Activated naive CD4-positive, alpha-beta T cell treated with anti-CD3 and anti-CD28 coated beads, Interleukin-2, amount 50 U/mL, for 72 hours (primary cell): Measurements from ENCODE around the gene SOS2. TPM values are rescaled to one million over a fixed set of nuclear protein-coding genes. Genes with fewer than 3 reads are reported as not detected.

Source experiments
- ATAC-seq, 2 donors: fragments of 150-1000 bp; cut with Tn5 transposase; 2 replicates each; pipeline ENCODE4 v1.10.0; 2021; ENCODE audit warnings: mild to moderate bottlenecking in 2 of 2, moderate library complexity in 2 of 2
- DNase-seq, 2 donors: peaks; one replicate each; pipeline ENCODE4 v3.0.0; 2021 to 2022; ENCODE audit warnings: low spot score in 2 of 2
- H3K27ac Mint-ChIP-seq, 2 donors: one replicate each; pipeline ENCODE4 v1.8.0; 2022; ENCODE audit warnings: mild to moderate bottlenecking in 2 of 2, mixed read lengths in 2 of 2
- H3K36me3 Mint-ChIP-seq, 2 donors: one replicate each; pipeline ENCODE4 v1.8.0; 2022; ENCODE audit warnings: mixed read lengths in 2 of 2
- H3K9me3 Mint-ChIP-seq, 2 donors: one replicate each; pipeline ENCODE4 v1.8.0; 2022; ENCODE audit warnings: mixed read lengths in 2 of 2
- total RNA-seq, 2 donors: library from RNA; stranded (reverse); gene quantifications; one replicate each; pipeline ENCODE4 v1.2.3, GENCODE V29; 2022

The SOS2 gene
- 10 to 100 TPM; 22.5 to 33.1 TPM for total RNA-seq

- Mint-ChIP-seq H3K9me3 (peaks cover 0 to 4% of the 10 kb centered on the region in 2 donors), H3K27ac (peak within 1 kb of the TSS; percentile 95), H3K36me3 (peaks cover 7 to 24% of the 10 kb centered on the region in 2 donors)
- ATAC-seq (peak; percentile 80 to 87), DNase-seq (peak; percentile 78 to 82)
These were observed at the start of gene SOS2 for GRCh38 chr14:50231475-50232275. TSS of gene SOS2 (minus strand) at chr14:50231578. CDS start at chr14:50231283, 295 bp downstream.

- Mint-ChIP-seq H3K36me3 (peaks cover 0 to 7% of the 10 kb centered on the region in 2 donors), H3K27ac (no peak overlapping the region), H3K9me3 (no peaks in the 10 kb centered on the region)
- no peak for ATAC-seq
- no peak for DNase-seq
These were observed 41.1 kb upstream of the SOS2 start for GRCh38 chr14:50272498-50272897.

GRCh38 chr14:50270932-50271331 lies 39.6 kb upstream of the SOS2 start:
- no peak for ATAC-seq
- DNase-seq: no peak
- Mint-ChIP-seq H3K27ac (no peak overlapping the region), H3K9me3 (no peaks in the 10 kb centered on the region), H3K36me3 (no peaks in the 10 kb centered on the region)

- Mint-ChIP-seq H3K9me3 (no peaks in the 10 kb centered on the region), H3K27ac (no peak overlapping the region), H3K36me3 (no peaks in the 10 kb centered on the region)
- DNase-seq: no peak
- ATAC-seq: no peak
These were observed 33.7 kb upstream of the SOS2 start for GRCh38 chr14:50265029-50265428.

- ATAC-seq: no peak
These were observed 31.9 kb upstream of the SOS2 start for GRCh38 chr14:50263321-50263720.

GRCh38 chr14:50262865-50263264 lies 31.5 kb upstream of the SOS2 start:
- no peaks in the 10 kb centered on the region for H3K36me3 Mint-ChIP-seq
- no peak for DNase-seq
- no peaks in the 10 kb centered on the region for H3K9me3 Mint-ChIP-seq
- peak overlapping the region in 1 of 2 donors; percentile 30 for H3K27ac Mint-ChIP-seq
- no peak for ATAC-seq

More at GRCh38 chr14:50263321-50263720, 31.9 kb upstream of the SOS2 start:
- Mint-ChIP-seq H3K27ac (peak overlapping the region in 1 of 2 donors; percentile 30), H3K9me3 (no peaks in the 10 kb centered on the region), H3K36me3 (no peaks in the 10 kb centered on the region)
- no peak for DNase-seq

GRCh38 chr14:50260511-50260910 lies 29.1 kb upstream of the SOS2 start:
- H3K9me3 Mint-ChIP-seq: no peaks in the 10 kb centered on the region
- ATAC-seq: no peak
- DNase-seq: no peak
- H3K36me3 Mint-ChIP-seq: no peaks in the 10 kb centered on the region
- H3K27ac Mint-ChIP-seq: no peak overlapping the region

GRCh38 chr14:50260072-50260471 lies 28.7 kb upstream of the SOS2 start:
- DNase-seq (no peak), ATAC-seq (no peak)
- Mint-ChIP-seq H3K27ac (no peak overlapping the region), H3K9me3 (no peaks in the 10 kb centered on the region), H3K36me3 (no peaks in the 10 kb centered on the region)

GRCh38 chr14:50257732-50258131 lies 26.4 kb upstream of the SOS2 start:
- ATAC-seq (no peak), DNase-seq (no peak)
- peaks cover 0 to 3% of the 10 kb centered on the region in 2 donors for H3K9me3 Mint-ChIP-seq
- H3K27ac Mint-ChIP-seq: no peak overlapping the region
- peaks cover 9 to 11% of the 10 kb centered on the region in 2 donors for H3K36me3 Mint-ChIP-seq

GRCh38 chr14:50254248-50254647 lies 22.9 kb upstream of the SOS2 start:
- H3K9me3 Mint-ChIP-seq: peaks cover 0 to 3% of the 10 kb centered on the region in 2 donors
- ATAC-seq (no peak), DNase-seq (no peak)
- no peak overlapping the region for H3K27ac Mint-ChIP-seq
- H3K36me3 Mint-ChIP-seq: peaks cover 10 to 17% of the 10 kb centered on the region in 2 donors

GRCh38 chr14:50249136-50249775 lies 17.9 kb upstream of the SOS2 start:
- no peak for ATAC-seq
- Mint-ChIP-seq H3K36me3 (peaks cover 10 to 17% of the 10 kb centered on the region in 2 donors), H3K27ac (peak overlapping the region in 1 of 2 donors; percentile 39), H3K9me3 (peaks cover 0 to 3% of the 10 kb centered on the region in 2 donors)
- DNase-seq: no peak

- ATAC-seq: no peak
- no peaks in the 10 kb centered on the region for H3K9me3 Mint-ChIP-seq
These were observed 15.9 kb upstream of the SOS2 start for GRCh38 chr14:50247245-50247644.

GRCh38 chr14:50242566-50243310 lies 11.4 kb upstream of the SOS2 start:
- no peaks in the 10 kb centered on the region for H3K9me3 Mint-ChIP-seq
- H3K36me3 Mint-ChIP-seq: no peaks in the 10 kb centered on the region
- no peak for DNase-seq
- no peak overlapping the region for H3K27ac Mint-ChIP-seq
- no peak for ATAC-seq

More at GRCh38 chr14:50247245-50247644, 15.9 kb upstream of the SOS2 start:
- no peak overlapping the region for H3K27ac Mint-ChIP-seq
- H3K36me3 Mint-ChIP-seq: peaks cover 0 to 1% of the 10 kb centered on the region in 2 donors
- DNase-seq: no peak

- DNase-seq (no peak), ATAC-seq (no peak)
- Mint-ChIP-seq H3K36me3 (no peaks in the 10 kb centered on the region), H3K9me3 (no peaks in the 10 kb centered on the region), H3K27ac (no peak overlapping the region)
These were observed 10.7 kb upstream of the SOS2 start for GRCh38 chr14:50242096-50242495.

GRCh38 chr14:50237427-50237826 lies 6.0 kb upstream of the SOS2 start:
- no peak for DNase-seq
- ATAC-seq: no peak
- H3K36me3 Mint-ChIP-seq: peaks cover 0 to 16% of the 10 kb centered on the region in 2 donors
- peaks cover 0 to 4% of the 10 kb centered on the region in 2 donors for H3K9me3 Mint-ChIP-seq
- no peak overlapping the region for H3K27ac Mint-ChIP-seq

GRCh38 chr14:50233951-50234250 lies 2.5 kb upstream of the SOS2 start:
- Mint-ChIP-seq H3K27ac (peak overlapping the region; percentile 90 to 95), H3K36me3 (peaks cover 7 to 17% of the 10 kb centered on the region in 2 donors), H3K9me3 (peaks cover 0 to 4% of the 10 kb centered on the region in 2 donors)
- DNase-seq (no peak), ATAC-seq (peak; percentile 7 to 26)
